DMS 273 (cell line): ENCODE results near the gene CDH15.

ENCODE experiments used
- DNase-seq: peaks from one replicate; lab custom pipeline; 2025; ENCODE audit not compliant: unreplicated experiment; lab: John Stamatoyannopoulos, UW

CDH15 gene

GRCh38 chr16:89140981-89141883 is 30.3 kb upstream of the CDH15 start:
- DNase-seq, result no peak

- no peak for DNase-seq
These were observed 29.7 kb upstream of the CDH15 start for GRCh38 chr16:89141884-89142267.

- no peak for DNase-seq
These were observed 28.9 kb upstream of the CDH15 start for GRCh38 chr16:89142474-89143195.

GRCh38 chr16:89143201-89143741 is 28.3 kb upstream of the CDH15 start:
- DNase-seq, result no peak

- DNase-seq, result no peak
These were observed 27.5 kb upstream of the CDH15 start for GRCh38 chr16:89143911-89144675.

- DNase-seq, result no peak
These were observed 26.9 kb upstream of the CDH15 start for GRCh38 chr16:89144681-89145080.

- no peak for DNase-seq
These were observed 26.0 kb upstream of the CDH15 start for GRCh38 chr16:89145406-89146161.

GRCh38 chr16:89146211-89147005 is 25.1 kb upstream of the CDH15 start:
- DNase-seq, result no peak

- DNase-seq, result no peak
These were observed 24.3 kb upstream of the CDH15 start for GRCh38 chr16:89147085-89147817.

GRCh38 chr16:89149386-89149785 is 22.2 kb upstream of the CDH15 start:
- peak; percentile 50 for DNase-seq

- DNase-seq, result peak; percentile 73
These were observed 21.3 kb upstream of the CDH15 start for GRCh38 chr16:89150090-89150835.

GRCh38 chr16:89150981-89151380 is 20.6 kb upstream of the CDH15 start:
- no peak for DNase-seq

- DNase-seq, result peak; percentile 49
These were observed 18.5 kb upstream of the CDH15 start for GRCh38 chr16:89152831-89153700.

GRCh38 chr16:89153848-89154271 is 17.7 kb upstream of the CDH15 start:
- DNase-seq, result peak; percentile 41

GRCh38 chr16:89154390-89155183 is 17.0 kb upstream of the CDH15 start:
- DNase-seq, result peak; percentile 55

- no peak for DNase-seq
These were observed 16.3 kb upstream of the CDH15 start for GRCh38 chr16:89155184-89155679.
